NCI-H510A (cell line): ENCODE measurements around the gene NPY4R.
"Not testable (repeated sequence)": the region's sequence is repeated elsewhere in the genome, so short reads cannot be mapped to it uniquely, and the experiment has no call there.

Experiments used
- DNase-seq: peaks from one replicate; lab custom pipeline; 2025; lab: John Stamatoyannopoulos, UW

The NPY4R gene, protein sequence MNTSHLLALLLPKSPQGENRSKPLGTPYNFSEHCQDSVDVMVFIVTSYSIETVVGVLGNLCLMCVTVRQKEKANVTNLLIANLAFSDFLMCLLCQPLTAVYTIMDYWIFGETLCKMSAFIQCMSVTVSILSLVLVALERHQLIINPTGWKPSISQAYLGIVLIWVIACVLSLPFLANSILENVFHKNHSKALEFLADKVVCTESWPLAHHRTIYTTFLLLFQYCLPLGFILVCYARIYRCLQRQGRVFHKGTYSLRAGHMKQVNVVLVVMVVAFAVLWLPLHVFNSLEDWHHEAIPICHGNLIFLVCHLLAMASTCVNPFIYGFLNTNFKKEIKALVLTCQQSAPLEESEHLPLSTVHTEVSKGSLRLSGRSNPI

DNA sequence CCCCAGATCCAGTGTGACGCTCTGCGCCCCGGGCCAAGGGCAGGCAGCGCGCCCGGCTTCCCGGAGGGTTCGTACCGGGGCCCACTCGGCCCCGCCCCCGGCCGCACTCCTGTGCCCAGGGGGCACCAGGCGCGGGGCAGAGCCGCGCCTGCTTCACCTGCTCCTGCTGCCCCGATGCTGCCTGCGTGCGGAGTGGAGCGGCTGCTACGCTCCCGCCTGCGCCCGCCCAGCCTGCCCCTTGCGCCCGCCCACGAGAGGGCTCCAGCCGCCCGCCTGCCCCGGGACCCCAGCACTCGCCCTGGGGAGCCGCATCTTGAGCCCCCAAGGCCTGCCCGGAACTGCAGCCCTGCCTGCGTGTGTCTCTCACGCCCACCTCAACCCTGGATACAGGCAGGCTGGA lies at the start of gene NPY4R:
Gene NPY4R, minus strand, starts transcription at position 194 of the 400 bp plus-strand sequence. CDS start 3,323 bp downstream, outside the sequence.
- not testable (repeated sequence) for DNase-seq

DNA sequence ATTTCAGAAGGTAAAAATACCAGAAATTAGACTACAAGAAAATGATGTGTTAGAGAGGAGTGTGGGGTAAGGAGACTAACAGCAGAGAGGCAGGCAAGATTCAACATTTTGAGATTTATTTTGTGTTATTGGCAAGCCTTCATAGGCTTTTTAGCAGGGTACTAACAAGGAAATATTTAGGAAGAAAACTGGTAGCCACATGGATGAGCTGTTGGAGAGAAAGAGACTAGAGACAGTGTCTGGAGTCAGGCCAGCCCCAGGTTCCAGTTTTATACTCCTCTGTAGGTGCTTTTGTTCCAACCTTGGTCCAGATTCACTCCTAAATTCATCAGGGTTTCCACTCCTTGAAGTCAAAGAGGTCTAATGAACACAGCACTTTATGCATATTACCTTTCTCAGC lies 49.6 kb upstream of the NPY4R start:
- DNase-seq = no peak

DNA sequence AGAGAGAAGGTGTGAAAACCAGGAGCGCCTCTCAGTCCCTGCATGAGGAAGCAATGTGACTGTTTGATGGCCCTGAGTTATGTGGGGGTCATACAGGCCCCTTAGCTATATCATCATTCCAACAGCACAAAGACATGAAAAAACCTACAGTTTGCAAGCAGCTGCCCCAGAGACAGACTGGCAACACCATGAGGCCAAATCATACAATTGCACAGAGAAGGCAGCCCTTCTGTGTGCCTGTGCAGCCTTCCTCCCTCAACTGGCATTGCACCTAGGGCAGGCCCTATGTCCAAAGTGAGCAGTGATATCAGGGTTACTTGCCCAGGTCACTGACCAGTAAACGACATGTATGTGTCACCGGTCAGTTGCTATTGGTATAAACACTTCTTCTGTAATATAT lies 49.1 kb upstream of the NPY4R start:
- no peak for DNase-seq

DNA sequence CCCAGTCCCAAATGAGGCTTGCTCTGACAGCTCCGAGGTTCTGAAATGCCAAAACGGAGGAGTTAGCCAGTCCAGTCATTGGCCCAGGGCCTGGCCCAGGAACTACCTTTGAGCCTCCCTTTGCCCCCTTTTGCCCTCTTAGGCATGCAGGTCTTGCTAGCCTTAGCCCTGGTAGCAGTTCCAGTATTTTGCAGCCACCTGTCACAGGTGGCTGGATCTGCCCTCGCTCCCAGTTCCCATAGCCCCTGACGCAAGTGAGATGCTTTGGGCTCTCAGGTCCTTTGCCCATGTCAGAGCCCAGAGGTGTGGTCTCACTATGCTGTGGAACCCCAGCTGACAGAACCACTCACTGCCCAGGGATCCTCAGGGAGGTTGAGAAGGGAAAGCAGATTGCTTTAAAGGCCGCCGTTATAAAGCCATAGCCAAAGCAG lies 48.7 kb upstream of the NPY4R start:
- no peak for DNase-seq

DNA sequence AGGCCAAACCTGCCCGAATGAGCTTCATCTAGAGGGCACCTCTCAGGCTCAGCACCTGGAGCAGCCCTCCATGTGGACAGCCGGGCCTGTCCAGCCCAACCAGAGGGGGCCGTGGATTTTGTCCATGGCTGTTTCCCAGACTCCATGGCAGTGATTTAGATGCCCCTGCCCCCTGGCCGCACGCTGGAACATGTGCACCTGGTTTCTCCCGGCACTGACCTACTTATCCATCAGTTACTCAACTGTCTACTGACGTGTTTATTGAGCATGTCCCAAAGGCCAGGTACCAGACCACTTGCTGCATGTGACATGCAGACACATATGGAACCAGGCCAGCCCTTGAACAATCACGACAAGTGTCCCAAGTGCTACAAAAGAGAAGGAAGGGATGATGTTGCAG lies 47.6 kb upstream of the NPY4R start:
- not testable (repeated sequence) for DNase-seq

DNA sequence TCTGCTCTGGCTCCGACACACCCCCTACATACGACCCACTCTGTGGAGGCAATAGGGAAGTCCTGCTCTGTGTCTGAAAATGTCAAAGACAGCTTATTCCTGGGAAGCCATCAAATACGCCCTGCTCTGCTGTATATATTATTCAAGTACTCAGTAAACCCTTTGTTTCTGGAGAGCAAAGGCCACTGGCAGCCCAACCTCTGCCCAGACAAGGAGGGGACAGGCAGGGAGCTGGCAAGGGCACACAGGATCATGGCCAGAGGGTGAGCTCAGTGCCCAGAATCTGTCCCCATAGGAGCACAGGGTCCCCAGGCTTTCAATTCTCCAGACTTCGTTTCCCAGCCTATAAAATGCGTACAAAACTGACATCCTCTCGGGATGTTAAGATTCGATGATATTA lies 47.0 kb upstream of the NPY4R start:
- DNase-seq = not testable (repeated sequence)

DNA sequence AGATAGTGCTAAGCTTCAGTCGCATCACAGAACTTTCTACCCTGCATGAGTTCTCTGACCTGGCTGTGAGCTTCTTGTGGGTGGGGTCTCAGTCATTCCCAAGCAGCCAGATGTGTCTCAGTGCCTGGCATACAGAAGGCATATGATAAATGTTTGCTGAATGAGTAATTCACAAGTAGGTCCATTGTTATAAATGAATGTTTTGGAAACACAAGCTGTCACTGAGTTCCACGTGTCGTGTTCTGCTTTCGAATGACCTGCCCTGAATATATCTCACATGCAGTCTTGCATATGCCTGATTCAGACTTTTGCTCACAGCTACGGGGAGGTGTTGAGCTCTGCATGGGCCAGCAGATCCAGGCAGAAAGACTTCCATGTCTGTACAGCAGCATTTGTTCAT lies 46.2 kb upstream of the NPY4R start:
- not testable (repeated sequence) for DNase-seq

DNA sequence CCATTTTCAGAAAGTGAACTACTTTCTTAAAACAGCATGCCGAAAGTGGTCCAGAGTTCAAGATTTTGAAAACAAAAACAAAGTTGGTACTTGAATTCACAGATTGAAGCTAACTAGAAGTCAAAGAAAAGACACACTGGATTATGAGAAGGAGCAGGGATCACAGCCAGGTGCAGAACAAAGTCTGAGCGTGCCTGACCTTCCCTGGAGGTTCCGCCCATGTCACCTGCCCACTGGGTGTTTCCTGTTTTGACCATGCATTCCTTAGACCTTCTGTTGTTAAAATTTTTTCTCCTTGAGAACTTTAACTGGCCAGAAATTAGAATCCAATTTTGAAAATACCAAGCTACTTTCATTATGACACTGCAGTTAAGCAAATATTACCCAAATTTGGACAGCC lies 34.2 kb upstream of the NPY4R start:
- not testable (repeated sequence) for DNase-seq

DNA sequence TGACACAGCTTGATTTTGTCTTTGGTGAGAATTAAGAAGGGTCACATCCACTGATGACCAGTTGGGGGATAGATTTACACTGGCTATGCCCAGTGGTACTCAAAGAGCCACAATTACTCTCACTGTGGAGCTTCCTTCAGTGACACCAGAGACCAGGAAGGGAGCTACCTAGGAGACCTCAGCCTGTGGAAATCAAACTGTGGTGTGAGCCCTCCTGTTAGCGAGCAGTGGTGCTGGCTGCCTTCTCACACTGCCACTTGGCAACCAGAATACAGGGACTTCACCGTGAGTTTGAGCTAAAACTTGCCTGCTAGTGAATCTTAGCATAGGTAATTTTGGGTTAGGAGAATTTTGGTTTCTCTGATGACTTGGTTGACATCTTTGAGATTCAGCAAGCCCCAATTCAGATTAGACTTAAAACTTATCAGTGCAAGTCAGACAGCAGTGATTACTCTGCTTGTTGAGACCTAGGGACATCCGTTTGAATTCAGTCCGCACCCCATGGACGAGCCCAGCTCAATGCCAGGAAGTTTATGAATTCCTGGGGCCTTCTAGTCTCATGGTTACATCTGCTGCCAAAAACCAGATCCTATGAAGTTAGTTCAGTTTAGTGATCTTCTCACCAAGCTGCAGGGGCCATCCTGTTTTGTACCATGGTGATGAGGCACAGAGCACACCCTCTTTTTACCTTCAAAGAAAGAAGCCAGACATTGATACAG lies 33.4 kb upstream of the NPY4R start:
- not testable (repeated sequence) for DNase-seq

DNA sequence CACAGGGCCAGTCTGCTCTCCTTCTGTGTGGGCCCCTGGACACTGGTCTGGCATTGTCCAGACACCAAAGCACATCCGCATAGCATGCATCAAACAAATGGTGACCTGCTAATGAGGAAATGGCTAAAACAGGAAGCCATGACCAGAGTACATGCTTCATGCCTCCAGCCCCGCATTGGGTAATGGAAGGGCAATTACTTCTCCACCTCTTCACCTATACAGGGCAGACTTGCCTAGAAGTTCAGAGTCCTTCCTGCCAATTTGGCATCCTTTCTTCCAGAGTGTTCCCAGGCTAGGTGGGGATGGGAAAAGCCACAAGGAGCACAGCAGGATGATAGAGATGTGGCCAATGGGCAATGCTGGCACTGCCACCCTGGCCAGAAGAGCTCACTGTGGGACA lies 32.1 kb upstream of the NPY4R start:
- DNase-seq = not testable (repeated sequence)

DNA sequence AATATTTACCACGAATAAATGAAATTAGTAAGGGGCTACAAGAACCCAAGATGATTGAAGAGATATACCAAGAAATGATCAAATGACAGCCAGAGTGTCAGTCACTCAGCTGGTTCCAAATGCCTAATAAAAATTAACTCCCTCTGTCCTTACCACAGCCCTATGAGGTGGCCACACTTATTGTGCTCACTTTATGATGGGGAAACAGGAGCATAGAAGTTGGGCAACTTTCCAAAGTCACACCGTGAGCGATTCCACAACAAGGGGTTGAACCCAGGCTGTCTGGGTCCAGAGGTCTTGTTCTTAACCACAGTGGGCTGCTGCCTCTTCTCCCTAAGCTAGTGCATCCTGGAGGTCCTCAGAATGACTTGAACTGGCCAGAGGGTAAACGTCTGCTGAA lies 31.6 kb upstream of the NPY4R start:
- DNase-seq = not testable (repeated sequence)

DNA sequence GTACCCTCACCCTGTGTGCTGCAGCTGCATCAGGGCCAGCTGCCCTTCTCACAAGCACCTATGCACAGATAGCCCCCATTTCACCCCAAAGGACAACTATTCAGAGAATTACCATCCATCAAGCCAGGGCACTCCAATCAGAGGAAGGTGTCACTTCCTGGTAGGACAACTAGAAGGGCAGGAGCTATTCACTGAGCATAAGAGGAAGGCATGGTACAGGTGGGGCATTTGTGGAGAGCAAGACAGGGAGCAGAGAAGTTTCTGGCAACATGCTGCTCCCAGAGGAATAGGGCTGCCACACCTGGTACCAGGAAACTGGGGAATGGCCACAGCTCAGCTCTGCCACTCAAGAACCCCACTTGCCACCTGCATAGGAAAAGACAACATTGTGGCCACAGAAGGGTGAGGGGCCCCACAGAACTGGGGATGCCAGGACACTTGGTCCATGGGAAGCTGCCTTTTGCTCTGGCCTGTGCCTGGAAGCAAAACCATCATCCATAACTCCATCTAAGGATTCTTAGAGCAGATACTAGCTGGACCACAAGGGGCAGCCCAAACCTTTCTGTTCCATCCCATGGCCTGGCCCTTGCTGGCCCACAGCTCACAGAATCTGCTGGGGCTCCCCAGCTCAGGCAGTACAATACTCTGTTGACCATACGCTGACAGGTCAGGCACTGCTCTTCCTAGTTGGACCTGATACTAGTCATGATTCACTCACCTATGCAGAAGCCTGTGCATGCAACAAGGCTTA lies 25.8 kb upstream of the NPY4R start:
- DNase-seq = not testable (repeated sequence)

DNA sequence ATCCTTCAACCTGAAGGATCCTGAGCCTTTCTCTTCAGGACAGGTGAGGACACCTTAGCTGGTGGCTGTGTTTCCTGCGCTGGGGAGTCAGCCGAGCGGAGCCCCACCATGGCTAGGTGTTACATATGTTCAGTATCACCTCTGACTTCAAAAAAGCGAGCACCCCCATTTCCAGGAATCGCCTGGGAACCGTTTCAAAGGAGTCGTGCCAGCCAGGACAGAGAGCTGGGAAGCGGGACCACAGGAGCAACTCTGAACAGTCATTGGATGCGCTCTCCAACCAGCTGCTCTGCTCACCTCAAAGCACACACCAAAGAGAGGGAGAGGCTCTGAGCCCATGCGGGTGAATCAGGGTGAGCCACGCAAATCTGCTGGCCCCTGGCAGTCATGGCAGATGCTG lies 24.5 kb upstream of the NPY4R start:
- DNase-seq = not testable (repeated sequence)

DNA sequence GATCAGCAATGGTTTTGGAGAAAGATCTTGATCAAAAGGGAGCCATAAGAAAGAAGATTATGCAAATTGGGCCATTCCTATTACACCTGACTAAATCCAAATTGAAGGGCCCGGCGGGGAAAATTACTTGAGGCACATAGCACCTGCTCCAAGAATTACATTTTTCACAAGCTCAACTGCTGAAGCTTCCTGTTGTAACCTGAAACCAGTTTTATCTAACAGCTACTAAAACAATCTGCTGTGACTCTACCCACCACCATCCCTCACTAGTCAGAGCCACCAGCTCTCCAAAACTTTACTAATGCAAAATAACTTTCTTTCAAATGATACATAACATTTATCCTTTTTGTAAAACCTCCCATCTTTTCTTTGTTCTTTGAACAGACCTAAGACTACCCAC lies 20.7 kb upstream of the NPY4R start:
- not testable (repeated sequence) for DNase-seq

DNA sequence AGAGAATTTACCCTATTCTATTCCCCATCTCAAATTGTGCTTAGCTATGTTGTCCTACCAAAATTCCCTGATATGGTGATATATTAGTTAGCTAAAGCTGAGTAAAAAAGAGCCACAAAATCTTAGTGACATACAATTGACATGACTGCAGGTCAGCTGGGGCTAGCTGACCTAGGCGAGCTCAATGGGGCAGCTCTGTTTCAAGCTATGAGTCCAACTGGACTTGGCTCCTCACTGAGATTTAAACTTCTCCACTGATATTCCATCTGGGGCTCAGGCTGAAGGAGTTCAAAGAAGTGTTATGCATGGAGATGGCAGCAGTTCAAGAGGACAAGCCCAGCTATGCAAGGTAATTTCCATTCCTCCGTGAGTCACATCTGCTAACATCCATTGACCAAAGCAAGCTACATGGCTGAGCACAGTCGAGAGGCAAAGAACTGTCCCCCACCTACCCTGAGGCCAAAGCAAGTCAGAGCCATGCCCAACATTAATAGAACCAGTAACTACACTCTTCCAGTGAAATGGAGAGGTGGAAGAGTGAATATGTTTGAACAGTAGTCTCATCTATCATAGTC lies 9.1 kb upstream of the NPY4R start:
- DNase-seq = not testable (repeated sequence)

DNA sequence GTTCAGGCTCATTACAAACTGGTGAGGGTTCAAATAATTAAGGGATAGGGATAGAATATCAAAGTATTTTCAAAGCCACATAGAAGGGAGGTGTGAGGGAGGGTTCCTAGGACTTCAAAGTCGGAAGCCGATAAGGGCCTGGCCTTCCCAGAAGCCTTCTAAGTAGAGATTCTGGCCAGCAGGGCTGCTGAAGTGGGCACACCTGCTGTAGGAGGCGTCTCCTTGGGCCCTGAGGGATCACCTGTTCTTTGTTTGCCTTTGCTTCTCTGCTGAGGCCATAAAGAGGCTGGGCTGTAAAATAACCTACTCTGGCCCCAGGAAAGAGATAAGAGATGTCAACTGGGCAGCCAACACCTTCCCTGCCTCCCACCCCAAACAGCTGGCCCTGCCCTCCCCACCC lies 8.0 kb upstream of the NPY4R start:
- DNase-seq = not testable (repeated sequence)

DNA sequence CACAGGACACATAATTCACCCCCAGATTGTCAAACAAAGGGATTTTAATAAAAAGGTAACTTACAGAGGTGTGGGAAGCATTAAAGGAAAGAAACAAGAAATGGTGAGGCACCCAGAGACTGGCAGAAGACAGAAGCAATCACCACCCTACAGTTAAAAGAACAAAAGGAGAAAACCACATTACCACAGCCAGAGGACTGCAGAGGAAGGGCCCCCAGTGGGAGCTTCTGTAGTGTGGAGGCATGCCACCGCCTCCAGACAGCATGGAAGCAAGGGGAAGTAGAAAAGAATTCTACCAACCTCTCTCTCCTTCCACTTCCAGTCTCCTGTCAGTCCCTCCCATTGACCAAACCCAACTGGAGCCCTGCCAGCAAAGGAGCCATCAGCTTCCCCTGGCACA lies 4.4 kb upstream of the NPY4R start:
- DNase-seq = not testable (repeated sequence)

DNA sequence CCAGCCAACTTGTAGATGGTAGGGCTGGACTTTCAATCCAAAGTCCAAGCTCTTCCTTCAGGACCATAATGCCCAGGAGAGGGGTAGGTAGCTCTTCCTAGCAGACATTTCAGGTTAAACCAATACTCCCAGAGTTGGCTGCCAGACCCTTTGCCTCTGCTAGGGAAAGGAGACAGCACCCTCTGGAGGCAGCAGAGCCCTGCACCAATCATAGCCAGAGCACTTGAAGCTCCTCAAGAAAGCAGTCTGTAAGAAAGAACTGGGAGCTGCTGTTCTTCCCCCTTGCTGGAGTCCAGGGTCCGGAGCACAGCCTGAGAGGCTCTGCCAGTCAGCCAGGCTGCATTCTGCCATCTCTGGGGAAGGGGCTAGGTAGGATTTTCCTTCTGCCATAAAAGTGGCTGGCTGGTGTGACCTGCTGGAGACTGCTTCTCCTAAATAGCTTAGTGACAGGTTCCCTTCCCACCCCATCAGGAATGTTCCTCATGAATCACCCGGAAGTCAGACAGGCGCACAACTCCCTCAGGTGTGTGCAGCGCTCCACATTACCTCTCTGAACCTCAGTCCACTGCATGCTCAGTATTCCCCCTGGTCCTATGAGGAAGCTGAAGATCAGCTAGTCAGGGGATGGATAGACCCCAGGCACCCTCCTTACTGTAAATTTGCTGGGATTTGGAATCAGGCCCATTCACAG lies 2.5 kb upstream of the NPY4R start:
- not testable (repeated sequence) for DNase-seq

DNA sequence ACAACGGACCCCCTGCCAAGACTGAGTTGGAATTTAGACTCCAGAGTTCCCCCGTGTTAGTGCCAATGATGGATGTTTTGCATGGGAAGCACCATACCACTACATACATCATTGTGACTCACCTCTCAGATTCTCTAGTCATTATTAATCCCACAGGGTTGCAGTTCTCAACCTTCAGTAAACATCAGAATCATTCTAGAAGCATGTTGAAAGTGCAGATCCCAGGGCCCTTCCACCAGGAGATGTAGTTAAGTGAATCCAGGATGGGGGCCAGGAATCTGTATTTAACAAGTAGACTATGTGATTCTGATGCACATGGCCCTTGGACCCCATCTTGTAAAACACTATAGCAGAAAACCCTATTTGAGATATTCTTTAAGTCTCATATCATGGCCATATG lies 2.1 kb downstream of the NPY4R start:
- not testable (repeated sequence) for DNase-seq

DNA sequence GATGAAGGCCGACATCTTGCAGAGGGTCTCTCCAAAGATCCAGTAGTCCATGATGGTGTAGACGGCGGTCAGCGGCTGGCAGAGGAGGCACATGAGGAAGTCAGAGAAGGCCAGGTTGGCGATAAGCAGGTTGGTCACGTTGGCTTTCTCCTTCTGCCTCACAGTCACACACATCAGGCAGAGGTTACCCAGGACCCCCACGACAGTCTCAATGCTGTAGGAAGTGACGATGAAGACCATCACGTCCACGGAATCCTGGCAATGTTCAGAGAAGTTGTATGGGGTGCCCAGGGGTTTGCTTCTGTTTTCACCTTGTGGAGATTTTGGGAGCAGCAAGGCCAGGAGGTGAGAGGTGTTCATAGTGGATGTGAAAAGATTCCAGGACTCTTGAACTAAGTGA lies 3.5 kb downstream of the NPY4R start:
- not testable (repeated sequence) for DNase-seq

DNA sequence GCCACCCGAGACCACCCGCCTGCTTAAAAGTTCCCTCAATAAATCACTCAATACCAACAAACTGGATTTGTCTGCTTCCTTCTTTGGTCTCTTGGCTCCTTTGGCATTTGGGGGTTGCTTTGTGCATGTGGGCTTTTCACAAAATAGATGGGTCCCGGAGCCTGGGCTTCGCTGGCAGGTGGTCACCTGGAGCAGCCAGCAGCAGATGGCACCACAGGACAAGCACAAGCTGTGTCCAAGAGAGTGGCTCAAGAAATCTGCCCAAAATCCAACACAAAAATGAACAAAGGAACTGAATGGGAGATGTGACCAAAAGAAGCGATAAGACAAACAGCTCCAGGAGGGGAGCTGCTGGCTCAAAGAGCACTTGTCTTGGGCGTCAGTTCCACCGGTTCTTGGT lies 6.2 kb downstream of the NPY4R start:
- DNase-seq = not testable (repeated sequence)

DNA sequence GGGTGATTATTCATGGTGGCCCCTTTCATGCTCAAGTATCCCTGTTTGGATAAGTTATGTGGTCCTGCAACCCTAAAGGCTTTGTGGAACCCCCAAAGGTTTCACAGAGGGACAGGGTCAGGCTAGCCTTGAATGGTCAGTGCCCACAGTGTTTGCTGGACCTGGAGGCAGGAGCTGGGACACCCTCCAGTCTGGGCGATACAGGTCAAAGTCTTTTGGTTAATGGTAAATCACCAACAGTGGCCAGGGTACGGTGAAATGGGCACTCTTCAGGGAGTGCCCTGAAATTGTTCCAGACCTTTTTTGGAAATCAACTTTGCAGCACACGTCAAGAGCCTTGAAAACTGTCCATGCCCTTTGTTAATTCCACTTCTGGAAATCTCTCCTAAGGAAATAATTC lies 8.7 kb downstream of the NPY4R start:
- DNase-seq = not testable (repeated sequence)
